Left cardiac atrium (tissue), 4 donors: ENCODE measurements around the gene TOGARAM1. TPM values are rescaled to one million over a fixed set of nuclear protein-coding genes. Genes with fewer than 3 reads are reported as not detected.
A peak's percentile ranks its signal among the peaks of the same experiment; 100 is the strongest.

Experiments
- ATAC-seq, 2 donors: fragments of 200-7000 bp; cut with Tn5 transposase; one replicate each; pipeline ENCODE4 v1.9.1; 2020; ENCODE audit warnings: mild to moderate bottlenecking in 2 of 2, moderate library complexity in 2 of 2
- DNase-seq: peaks from one replicate; pipeline ENCODE4 v3.0.0-alpha.2; 2020
- intact Hi-C, 2 donors: fragments of 100-400 bp; cut with DNase I; formaldehyde crosslinking; loops; one replicate each; pipeline versions ENCODE4 v1.14.1 to v1.15.1; 2022 to 2023
- total RNA-seq, 2 donors: library from RNA; stranded (reverse); fragmentation: NEBNext Ultra II Directional; extraction: Animal tissue kit (Norgen Biotek cat#: 25700); gene quantifications; one replicate each; pipeline ENCODE4 v1.2.1, GENCODE V29; 2021
- donor health status: DM: no; HTN: yes; CAD: no.
- donor health status: DM: no; HTN: yes; CAD: no; lungs with severe emphysema.
- donor health status: DM: yes; HTN: yes; CAD: no.
- donor health status: Dilated cardiomyopathy.

Gene TOGARAM1
- total RNA-seq, 2 donors from 2014 or later = 14.8 to 18.6 TPM

DNA sequence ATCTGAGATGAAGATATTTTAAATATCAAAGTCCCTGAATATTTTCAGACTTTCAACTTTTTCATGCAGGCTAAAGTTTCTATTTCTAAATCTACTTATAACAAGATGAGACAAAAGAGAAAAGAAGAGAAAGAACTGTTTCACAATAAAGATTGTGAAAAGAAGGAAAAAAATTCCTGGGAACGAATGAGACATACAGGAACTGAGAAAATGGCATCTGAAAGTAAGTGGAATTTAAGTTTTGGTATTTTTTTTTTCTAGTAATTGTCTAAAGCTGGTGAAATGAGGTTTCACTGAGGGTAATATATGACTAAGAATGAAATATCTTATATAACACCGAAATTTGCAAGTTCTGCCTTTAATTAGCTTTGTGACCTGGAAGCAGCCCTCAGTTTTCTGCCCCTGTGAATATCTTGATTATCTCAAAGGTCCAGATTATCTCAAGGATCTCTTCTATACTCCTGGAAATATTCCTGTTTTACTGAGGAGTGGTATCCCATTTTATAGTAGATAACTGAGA is 66.2 kb downstream of the TOGARAM1 start:
- intact Hi-C loops = no loop called here
- ATAC-seq (no peak), DNase-seq (no peak)

DNA sequence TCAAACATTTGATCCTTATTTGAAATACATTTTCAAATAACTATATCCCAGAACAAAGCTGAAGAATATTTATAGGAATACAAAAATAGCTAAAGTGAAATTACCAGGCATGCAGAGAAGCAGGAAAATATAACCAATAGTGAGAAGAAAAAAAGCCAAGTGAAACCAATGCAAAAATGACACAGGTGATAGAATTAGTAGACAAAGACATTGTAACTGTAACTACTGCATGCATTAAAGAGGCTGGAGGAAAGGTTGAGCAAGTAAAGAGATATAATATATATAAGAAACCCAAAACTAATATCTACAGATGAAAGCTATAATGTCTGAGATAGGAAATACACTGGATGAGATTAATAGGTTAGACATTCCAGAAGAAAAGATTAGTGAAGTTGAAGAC is 72.7 kb downstream of the TOGARAM1 start:
- intact Hi-C loops = no loop called here
- ATAC-seq = no peak
- DNase-seq = no peak

DNA sequence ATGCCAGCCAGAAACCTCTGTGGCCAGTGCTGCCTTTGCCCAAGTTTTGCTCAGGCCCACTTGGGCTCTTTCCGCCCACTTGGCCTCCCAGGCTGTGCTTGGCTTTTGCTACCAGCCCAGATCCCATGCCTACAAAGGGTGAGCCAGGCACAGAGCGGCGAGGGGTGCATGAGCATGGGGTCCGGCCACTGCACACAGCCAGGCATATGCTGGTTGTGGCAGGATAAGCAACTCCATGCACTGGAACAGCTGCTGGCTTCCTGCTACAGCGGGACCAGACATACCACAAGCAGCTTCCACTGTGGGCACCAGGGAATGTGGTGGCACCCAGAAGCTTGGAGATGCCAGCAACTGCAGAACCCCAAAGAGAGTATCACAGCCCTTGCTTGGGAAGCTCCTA is 76.3 kb downstream of the TOGARAM1 start:
- no peak for ATAC-seq
- intact Hi-C loops = no loop called here

DNA sequence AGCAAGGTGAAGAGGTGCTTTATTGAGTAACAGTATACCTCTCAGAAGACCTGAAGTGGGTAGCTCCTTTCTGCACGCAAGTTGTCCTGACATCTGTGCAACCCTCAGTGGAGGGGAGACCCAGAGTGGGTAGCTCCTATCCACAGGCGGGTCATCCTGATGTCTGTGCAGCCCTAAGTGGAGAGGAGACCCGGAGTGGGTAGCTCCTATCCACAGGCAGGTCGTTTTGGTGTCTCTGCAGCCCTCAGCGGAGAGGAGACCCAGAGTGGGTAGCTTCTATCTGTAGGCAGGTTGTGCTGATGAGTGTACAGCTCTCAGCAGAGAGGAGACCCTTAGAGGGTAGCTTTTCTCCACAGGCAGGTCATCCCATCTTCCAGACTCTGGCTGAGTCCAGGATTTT is 76.9 kb downstream of the TOGARAM1 start:
- ATAC-seq = no peak
- DNase-seq = no peak
- intact Hi-C loops = no loop called here

More for the DNA sequence above, 76.3 kb downstream of the TOGARAM1 start:
- DNase-seq = no peak

DNA sequence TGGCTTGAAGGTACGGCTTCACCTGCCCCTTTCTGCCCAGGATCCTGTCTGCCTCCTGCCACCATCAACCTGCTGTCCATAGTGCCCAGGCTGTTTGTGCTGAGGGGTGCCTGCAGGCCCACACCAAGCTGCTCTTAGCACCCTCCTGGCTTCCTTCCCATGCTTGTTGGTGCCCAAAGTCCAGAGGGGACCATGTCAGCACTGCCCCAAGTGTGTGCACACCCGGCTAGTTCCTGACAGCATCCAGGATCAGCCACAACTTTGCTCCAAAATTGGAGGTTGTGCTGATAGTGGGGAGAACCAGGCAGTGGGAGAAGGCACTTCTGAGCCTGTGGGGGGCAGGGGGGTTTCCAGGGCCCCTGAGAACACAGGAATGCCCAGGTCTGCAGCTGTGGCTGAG is 77.4 kb downstream of the TOGARAM1 start:
- ATAC-seq = no peak

DNA sequence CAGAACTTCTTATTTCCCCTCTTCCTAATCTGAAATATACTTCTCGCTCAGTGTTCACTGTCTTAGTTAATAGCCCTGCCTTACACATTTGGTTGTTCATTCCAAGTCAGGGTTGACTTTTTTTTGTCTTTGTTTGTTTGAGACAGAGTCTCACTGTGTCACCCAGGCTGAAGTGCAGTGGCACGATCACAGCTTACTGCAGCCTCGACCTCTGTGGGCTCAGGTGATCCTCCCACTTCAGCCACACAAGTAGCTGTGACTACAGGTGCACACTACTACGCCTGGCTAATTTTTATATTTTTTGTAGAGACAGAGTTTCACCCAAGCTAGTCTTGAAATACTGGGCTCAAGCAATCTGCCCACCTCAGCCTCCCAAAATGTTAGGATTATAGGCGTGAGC is 79.7 kb downstream of the TOGARAM1 start:
- intact Hi-C loops = no loop called here
- DNase-seq = no peak
- ATAC-seq = no peak

More for the DNA sequence above, 77.4 kb downstream of the TOGARAM1 start:
- no peak for DNase-seq
- intact Hi-C loops = no loop called here

DNA sequence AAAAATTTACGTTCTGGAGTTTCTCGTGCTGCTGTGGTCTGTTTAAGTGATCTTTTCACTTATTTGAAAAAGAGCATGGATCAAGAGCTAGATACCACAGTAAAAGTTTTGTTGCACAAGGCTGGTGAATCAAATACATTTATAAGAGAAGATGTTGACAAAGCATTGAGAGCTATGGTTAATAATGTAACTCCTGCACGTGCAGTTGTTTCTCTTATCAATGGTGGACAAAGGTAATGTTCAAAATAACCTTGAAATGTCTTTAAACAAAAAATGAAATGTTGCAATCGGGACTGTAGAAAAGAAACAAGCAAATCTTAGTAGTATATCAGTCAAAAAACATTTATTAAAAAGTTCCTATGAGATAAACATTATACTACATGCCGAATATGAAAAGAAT is 82.6 kb downstream of the TOGARAM1 start:
- intact Hi-C loops = no loop called here
- DNase-seq = no peak
- ATAC-seq = no peak

DNA sequence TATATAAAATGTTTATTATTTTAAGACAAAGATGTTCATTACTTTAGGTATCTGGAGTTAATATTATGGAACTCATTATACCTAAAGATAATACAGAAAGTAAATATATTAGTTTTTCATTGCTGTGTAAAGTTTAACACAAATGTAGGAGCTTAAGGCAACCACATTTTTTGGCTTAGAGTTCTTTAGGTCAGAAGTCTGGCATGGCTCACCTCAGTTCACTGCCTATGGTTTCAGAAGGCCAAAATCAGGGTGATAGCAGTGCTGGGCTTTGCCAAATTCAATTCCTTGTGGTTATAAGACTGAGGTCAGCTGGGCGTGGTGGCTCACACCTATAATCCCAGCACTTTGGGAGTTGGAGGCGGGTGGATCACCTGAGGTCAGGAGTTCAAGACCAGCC is 86.4 kb downstream of the TOGARAM1 start:
- intact Hi-C loops = no loop called here
- DNase-seq (no peak), ATAC-seq (no peak)

DNA sequence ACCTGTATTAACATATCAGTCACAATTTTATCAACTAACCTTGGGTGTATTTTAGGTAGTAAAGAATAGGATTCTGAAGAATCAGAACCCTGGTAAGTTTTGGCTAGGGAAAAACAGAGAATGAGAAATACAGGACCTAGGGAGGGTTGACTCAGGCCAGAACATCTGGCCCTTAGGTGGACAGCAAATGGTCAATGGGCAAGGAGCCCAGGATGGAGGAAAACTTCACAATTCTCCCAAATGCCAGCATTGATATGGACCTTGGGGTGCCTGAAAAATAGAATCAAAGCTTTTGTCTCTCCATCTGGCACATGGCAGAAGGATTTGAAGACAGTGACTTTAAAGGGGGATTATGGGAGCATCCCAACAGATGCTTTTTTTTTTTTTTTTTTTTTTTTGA is 89.2 kb downstream of the TOGARAM1 start:
- DNase-seq (no peak), ATAC-seq (no peak)
- intact Hi-C loops = no loop called here

DNA sequence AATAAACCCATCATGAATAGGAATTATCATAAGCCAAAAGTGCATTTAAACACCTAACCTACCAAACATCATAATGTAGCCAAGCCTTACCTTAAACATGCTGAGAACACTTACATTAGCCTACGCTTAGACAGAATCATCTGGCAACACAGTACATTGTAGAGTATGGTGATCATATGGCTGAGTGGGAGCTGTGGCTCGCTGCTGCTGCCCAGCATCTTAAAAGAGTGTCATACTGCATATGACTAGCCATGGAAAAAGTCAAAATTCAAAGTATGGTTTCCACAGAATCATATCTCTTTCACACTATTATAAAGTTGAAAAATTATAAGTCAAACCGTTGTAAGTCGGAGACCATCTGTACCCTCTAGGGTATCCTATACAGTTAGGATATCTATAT is 89.9 kb downstream of the TOGARAM1 start:
- ATAC-seq (no peak), DNase-seq (no peak)
- intact Hi-C loops = no loop called here

DNA sequence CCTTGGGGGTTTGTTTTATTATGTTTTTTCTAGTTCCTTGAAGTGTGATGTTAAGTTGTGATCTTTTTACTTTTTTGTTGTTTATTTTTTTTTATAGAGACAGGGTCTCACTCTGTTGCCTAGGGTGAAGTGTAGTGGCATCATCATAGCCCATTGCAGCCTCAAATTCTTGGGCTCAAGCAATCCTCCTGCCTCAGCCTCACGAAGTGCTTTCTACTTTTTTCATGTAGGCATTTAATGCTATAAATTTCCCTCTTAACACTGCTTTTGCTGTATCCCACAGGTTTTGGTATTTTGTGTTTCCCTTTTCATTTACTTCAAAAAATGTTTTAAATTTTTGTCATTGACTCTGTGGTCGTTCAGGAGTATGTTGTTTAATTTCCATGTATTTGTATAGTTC is 95.4 kb downstream of the TOGARAM1 start:
- no peak for DNase-seq
- ATAC-seq = no peak
- intact Hi-C loops = no loop called here

DNA sequence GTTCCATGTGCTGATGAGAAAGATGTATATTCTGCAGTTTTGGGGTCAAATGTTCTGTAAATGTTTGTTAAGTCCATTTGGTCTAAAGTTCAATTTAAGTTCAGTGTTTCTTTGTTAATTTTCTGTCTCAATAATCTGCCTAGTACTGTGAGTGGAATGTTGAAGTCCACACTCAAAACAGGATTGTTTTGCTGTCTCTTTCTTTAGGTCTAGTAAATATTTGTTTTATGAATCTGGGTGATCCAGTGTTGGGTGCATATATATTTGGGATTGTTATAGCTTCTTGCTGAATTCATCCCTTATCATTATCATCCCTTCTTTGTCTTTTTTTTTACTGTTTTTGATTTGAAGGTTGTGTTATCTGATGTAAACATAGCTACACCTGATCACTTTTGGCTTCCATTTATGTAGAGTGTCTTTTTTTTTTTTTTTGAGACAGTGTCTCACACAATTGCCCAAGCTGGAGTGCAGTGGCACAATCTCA is 95.9 kb downstream of the TOGARAM1 start:
- intact Hi-C loops = no loop called here
- DNase-seq = no peak
- no peak for ATAC-seq

DNA sequence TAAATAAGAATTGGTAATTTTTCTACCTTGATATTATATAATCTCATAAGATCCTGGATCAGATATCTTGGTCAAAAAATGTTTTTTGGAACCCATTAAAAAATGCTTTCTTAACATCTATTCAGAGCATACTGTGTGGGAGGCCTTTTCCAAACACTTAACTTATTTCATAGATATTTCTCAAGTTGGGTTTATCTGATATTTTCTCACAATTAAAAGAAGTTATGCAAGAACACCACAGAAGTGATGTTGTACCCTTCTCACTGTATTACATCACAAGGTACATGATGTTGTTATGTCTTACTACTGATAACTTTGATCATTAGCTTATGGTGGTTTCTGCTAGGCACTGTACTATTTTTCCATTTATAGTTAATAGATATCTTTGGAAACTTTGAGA is 98.6 kb downstream of the TOGARAM1 start:
- intact Hi-C loops = no loop called here
- no peak for DNase-seq
- no peak for ATAC-seq

DNA sequence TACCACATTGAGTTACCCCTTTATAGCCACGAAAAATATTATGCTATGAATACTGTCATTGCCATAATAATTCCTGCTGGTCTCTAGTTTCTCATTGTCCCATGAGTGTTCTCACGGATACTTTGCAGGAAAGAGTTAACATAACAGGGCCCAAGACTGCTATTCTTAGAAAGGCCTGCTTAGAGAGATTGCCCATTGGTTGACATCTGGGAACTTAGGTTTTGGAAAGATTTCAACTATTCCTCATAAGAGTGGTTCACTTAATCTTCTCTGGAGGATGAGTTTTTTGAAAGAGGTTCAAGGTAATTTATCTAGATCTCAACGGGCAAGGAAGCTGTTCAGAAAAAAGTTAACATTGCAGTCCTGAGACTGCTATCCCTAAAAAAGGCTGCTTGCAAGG is 103.5 kb downstream of the TOGARAM1 start:
- ATAC-seq = peak; percentile 67 to 86
- no peak for DNase-seq
- intact Hi-C loops = no loop called here

DNA sequence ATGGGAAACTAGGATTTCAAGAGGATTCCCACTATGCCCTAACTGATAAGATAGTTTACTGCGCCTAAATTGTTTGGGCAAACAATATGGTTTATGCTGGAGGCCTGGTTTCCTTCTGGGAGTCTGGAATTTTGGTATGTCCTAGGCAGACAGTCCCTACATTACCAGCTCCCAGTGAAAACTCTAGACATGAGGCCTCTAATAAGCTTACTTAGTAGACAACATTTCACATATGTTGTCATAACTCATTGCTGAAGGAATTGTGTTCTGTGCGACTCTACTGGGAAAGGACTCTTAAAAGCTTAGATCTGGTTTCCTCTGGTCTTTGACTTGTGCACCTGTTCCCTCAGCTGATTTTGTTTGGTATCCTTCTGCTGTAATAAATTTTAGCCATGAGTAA is 104.0 kb downstream of the TOGARAM1 start:
- intact Hi-C loops = no loop called here
- DNase-seq (no peak), ATAC-seq (peak in 1 of 2 donors; percentile 53)

DNA sequence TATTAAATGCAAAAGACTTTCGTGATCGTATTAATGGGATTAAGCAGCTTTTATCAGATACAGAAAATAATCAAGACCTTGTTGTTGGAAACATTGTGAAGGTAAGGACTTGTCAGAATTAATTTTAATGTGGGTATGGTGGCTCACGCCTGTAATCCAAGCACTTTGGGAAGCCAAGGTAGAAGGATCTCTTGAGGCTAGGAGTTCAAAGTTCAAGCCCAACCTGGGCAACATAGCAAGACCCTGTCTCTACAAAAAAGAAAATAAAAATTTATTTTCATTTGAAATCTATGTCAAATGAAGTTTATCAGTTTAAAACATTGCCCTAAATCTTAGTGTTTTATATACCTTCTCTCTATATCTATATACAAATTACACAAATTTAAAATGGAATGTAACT is 104.7 kb downstream of the TOGARAM1 start:
- DNase-seq (no peak), ATAC-seq (no peak)
- intact Hi-C loops = no loop called here

DNA sequence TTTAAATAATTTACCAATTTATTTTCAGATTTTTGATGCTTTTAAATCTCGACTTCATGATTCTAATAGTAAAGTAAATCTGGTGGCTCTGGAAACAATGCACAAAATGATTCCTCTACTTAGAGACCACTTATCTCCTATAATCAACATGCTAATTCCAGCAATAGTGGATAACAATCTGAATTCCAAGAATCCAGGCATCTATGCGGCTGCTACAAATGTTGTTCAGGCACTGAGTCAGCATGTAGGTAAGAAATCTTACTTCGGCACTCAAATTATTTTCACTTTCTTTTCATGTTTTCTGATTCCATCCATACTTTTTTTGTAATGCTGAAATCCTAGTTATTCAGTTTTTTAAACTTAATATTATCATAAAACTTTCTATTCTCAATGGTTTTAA is 106.4 kb downstream of the TOGARAM1 start:
- intact Hi-C loops = no loop called here
- DNase-seq (no peak), ATAC-seq (no peak)

DNA sequence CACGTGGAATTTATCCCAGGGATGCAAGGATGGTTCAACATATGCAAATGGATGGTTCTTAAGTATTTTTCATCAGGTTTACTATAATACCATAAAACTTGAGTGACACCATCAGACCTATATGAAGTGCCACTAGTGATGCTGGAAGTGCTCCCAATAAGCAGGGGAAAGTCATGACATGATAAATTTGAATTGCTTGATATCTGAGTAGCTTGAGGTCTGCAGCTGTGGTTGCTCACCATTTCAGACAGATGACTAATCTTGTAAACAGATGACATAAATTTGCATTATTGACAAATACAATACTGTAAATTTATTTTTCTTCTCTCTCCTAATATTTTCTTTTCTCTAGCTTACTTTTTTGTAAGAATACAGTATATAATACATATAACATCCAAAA is 108.2 kb downstream of the TOGARAM1 start:
- DNase-seq = no peak
- ATAC-seq = no peak
- intact Hi-C loops = no loop called here

DNA sequence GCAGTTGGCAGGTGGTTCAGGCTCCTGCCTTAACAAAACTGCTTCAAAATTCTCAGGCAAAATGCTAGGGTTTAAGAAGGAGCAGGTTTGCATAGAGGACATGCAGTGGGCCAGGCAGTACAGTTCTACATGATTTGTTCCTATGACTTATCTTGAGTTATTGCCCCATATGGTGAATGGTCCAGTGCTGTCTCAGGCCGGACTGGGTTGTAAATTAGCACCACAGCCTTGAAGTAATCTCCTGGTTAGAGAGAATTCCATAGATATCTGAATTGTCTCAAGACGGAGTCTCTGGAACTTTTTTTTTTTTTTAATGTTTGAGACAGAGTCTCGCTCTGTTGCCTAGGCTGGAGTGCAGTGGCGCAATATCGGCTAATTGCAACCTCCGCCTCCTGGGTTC is 110.1 kb downstream of the TOGARAM1 start:
- ATAC-seq (no peak), DNase-seq (no peak)
- intact Hi-C loops = no loop called here

DNA sequence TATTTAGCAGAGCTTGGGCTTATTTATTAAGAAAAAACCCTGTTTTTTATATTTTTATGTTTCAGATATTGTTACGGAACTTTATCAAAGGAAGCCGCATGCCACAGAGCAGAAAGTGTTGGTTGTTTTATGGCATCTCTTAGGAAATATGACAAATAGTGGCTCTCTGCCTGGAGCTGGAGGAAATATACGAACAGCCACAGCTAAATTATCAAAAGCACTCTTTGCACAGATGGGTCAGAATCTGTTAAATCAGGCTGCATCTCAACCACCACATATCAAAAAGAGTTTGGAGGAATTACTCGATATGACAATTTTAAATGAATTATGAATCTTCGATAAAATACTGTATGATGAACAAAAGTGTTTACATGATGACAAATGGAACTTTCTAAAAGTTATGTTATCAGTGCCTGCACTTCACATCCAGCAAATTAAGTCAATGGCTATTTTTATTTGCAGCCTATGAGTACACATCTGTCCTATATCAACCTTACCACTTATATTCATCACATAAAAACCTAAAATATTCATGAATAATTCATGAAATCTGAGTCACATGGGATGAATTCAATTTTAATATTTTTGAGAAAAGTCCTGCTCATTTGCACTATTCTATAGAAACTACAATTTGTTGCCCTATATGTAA is 111.4 kb downstream of the TOGARAM1 start:
- intact Hi-C loops = no loop called here
- DNase-seq = no peak
- ATAC-seq = no peak

DNA sequence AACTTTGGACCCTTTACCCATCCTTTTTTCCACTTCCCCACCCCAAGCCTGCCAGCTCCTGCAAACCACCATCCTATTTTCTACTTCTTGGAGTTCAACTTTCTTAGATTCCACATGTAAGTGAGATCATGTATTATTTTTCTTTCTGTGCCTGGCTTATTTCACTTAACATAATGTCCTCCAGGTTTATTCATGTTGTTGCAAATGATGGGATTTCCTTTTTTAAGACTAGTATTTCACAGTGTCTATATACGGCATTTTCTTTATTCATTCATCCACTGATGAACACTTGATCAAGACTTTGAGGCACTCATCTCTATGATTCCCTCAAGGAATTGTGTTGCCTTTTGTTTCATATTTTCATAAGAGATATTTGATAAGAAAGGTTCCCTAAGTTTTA is 116.3 kb downstream of the TOGARAM1 start:
- ATAC-seq (no peak), DNase-seq (no peak)
- intact Hi-C loops = no loop called here
